GM21737 (cell line): ENCODE measurements around the gene PIK3CA.
A peak's percentile ranks its signal among the peaks of the same experiment; 100 is the strongest.
"Not testable (repeated sequence)": the region's sequence is repeated elsewhere in the genome, so short reads cannot be mapped to it uniquely, and the experiment has no call there.

ENCODE experiments used
- ATAC-seq: cut with Tn5 transposase; IDR thresholded peaks from one replicate; pipeline ENCODE4 v1.9.1; 2021; ENCODE audit warnings: mild to moderate bottlenecking, moderate library complexity; ENCODE audit not compliant: unreplicated experiment

PIK3CA gene

GRCh38 chr3:179260949-179261765 lies 113.0 kb downstream of the PIK3CA start:
- peak; percentile 89 for ATAC-seq

- no peak for ATAC-seq
Observed at GRCh38 chr3:179263134-179263533, 115.0 kb downstream of the PIK3CA start.

GRCh38 chr3:179264449-179264848 lies 116.3 kb downstream of the PIK3CA start:
- no peak for ATAC-seq

- no peak for ATAC-seq
Observed at GRCh38 chr3:179265092-179265491, 116.9 kb downstream of the PIK3CA start.

- peak; percentile 60 for ATAC-seq
Observed at GRCh38 chr3:179265875-179266274, 117.7 kb downstream of the PIK3CA start.

GRCh38 chr3:179266701-179267211 lies 118.6 kb downstream of the PIK3CA start:
- ATAC-seq: no peak

- no peak for ATAC-seq
Observed at GRCh38 chr3:179268400-179269051, 120.4 kb downstream of the PIK3CA start.

- no peak for ATAC-seq
Observed at GRCh38 chr3:179269152-179269707, 121.1 kb downstream of the PIK3CA start.

GRCh38 chr3:179272385-179272784 lies 124.2 kb downstream of the PIK3CA start:
- no peak for ATAC-seq

- ATAC-seq: not testable (repeated sequence)
Observed at GRCh38 chr3:179274434-179274833, 126.3 kb downstream of the PIK3CA start.

GRCh38 chr3:179276001-179276400 lies 127.8 kb downstream of the PIK3CA start:
- no peak for ATAC-seq

GRCh38 chr3:179276743-179277142 lies 128.6 kb downstream of the PIK3CA start:
- no peak for ATAC-seq

GRCh38 chr3:179278151-179278550 lies 130.0 kb downstream of the PIK3CA start:
- ATAC-seq: no peak

- no peak for ATAC-seq
Observed at GRCh38 chr3:179278932-179279693, 131.0 kb downstream of the PIK3CA start.

GRCh38 chr3:179279837-179280236 lies 131.7 kb downstream of the PIK3CA start:
- no peak for ATAC-seq

- ATAC-seq: no peak
Observed at GRCh38 chr3:179281825-179282224, 133.7 kb downstream of the PIK3CA start.

GRCh38 chr3:179286331-179286730 lies 138.2 kb downstream of the PIK3CA start:
- ATAC-seq: no peak

- no peak for ATAC-seq
Observed at GRCh38 chr3:179288845-179289244, 140.7 kb downstream of the PIK3CA start.

GRCh38 chr3:179289295-179289694 lies 141.1 kb downstream of the PIK3CA start:
- ATAC-seq: no peak
